ENCODE data around the gene TFAP2D. TPM values are rescaled to one million over a fixed set of nuclear protein-coding genes. Genes with fewer than 3 reads are reported as not detected.

Gene TFAP2D
- total and polyA plus RNA-seq, 2 of the 4 experiments (the other 2 are of a cell fraction) = not detected

GRCh38 chr6:50712291-50712690 lies 1.0 kb upstream of the TFAP2D start:
- H2AFZ ChIP-seq (replicated peaks; ENCODE audit: low read length, poor library complexity) = no peak overlapping the region
- DNase-seq = no peak
- in situ Hi-C loops (cut with MboI; ENCODE audit: low sequenced_read_pairs) = no loop called here
- intact Hi-C loops (cut with micrococcal nuclease) = no loop called here
- no peaks in the 10 kb centered on the region for H3K4me1 ChIP-seq (ENCODE audit: control insufficient read depth, insufficient read depth, low read length)
- no peak overlapping the region for H4K91ac ChIP-seq (ENCODE audit: insufficient read depth, low read depth, low read length)
- H3K9me1 ChIP-seq (ENCODE audit: insufficient read depth, low read length) = no peaks in the 10 kb centered on the region
- no peaks in the 10 kb centered on the region for H4K20me1 ChIP-seq (ENCODE audit: insufficient read depth, low read length)
- no peak overlapping the region for H2AK5ac ChIP-seq (ENCODE audit: low read depth, low read length)
- H3K79me1 ChIP-seq (ENCODE audit: low read depth in 1 of 2, low read length in 2 of 2) = no peaks in the 10 kb centered on the region
- H3K56ac ChIP-seq (ENCODE audit: extremely low read depth, insufficient read depth, low read length) = no peak overlapping the region
- H2BK5ac ChIP-seq (ENCODE audit: low read depth, low read length, poor library complexity, severe bottlenecking) = no peak overlapping the region
- H3K27ac ChIP-seq (ENCODE audit: insufficient read depth, low read length) = no peak overlapping the region
- H4K5ac ChIP-seq (ENCODE audit: low read depth, low read length) = no peak overlapping the region
- 0% methylated on average over 1 of the region's 2 CpGs; no CpG with 5 or more reads in 1 of the 2 experiments for WGBS, 2 experiments (ENCODE audit: extremely low coverage in 2 of 2, insufficient read length in 1 of 2)
- H3K4me2 ChIP-seq (ENCODE audit: low read depth, low read length) = no peak overlapping the region
- H3K36me3 ChIP-seq (ENCODE audit: control insufficient read depth, insufficient read depth, low read length) = no peaks in the 10 kb centered on the region
- no peak overlapping the region for H3K4me3 ChIP-seq (ENCODE audit: insufficient read depth, low read depth, low read length)
- H3K4ac ChIP-seq (ENCODE audit: low read depth, low read length) = no peak overlapping the region
- H2BK20ac ChIP-seq (ENCODE audit: low read depth, low read length) = no peak overlapping the region
- H2AK9ac ChIP-seq (replicated peaks; ENCODE audit: low read depth, low read length, poor library complexity) = no peak overlapping the region
- H3K18ac ChIP-seq (ENCODE audit: low read depth, low read length) = no peak overlapping the region
- no peaks in the 10 kb centered on the region for H3K9me3 ChIP-seq (ENCODE audit: control insufficient read depth, insufficient read depth, low read length)
- ChIA-PET POLR2A (ENCODE audit: unreplicated experiment) (no interaction called here), CTCF (no interaction called here)
- TF ChIP-seq RAD21 (IDR thresholded peaks at IDR 0.05; ENCODE audit: low read length) (no peak), RFX5 (IDR thresholded peaks at IDR 0.05; ENCODE audit: low read depth, low read length) (no peak), NFE2L2 (IDR thresholded peaks at IDR 0.05; ENCODE audit: low read depth, low read length) (no peak)
- H4K8ac ChIP-seq (ENCODE audit: low read depth in 2 of 2, low read length in 2 of 2) = no peak overlapping the region
- dilution Hi-C loops (cut with HindIII; ENCODE audit: low sequenced_read_pairs, unreplicated experiment) = no loop called here
- no peak overlapping the region for H3K9ac ChIP-seq (ENCODE audit: low read depth, low read length)
- ATAC-seq (ENCODE audit: low read depth) = no peak
- H3K23ac ChIP-seq (ENCODE audit: low read depth, low read length) = no peak overlapping the region
- H2BK120ac ChIP-seq (ENCODE audit: low read depth, low read length) = no peak overlapping the region
- BruUV-seq (replicated peaks) = no TSS peak
- H2BK15ac ChIP-seq (ENCODE audit: low read depth, low read length) = no peak overlapping the region
- peaks cover 11% of the 10 kb centered on the region for H3K27me3 ChIP-seq (ENCODE audit: control insufficient read depth, insufficient read depth, low read length)
- H3K14ac ChIP-seq (replicated peaks; ENCODE audit: low read depth, low read length) = no peak overlapping the region
